AG04449 (cell line): Measurements from ENCODE around the gene CDC45.

Source experiments
- CTCF ChIA-PET: fragments of 350-600 bp; formaldehyde crosslinking; extraction: SDS; loops from one replicate; lab custom pipeline; 2021; ENCODE audit warnings: antibody characterized with exemption; lab: Yijun Ruan, JAX
- POLR2A ChIA-PET: fragments of 400-600, 350-600 bp; formaldehyde crosslinking; extraction: SDS; loops from one replicate; lab custom pipeline; 2020; ENCODE audit warnings: antibody characterized with exemption, inconsistent platforms; lab: Yijun Ruan, JAX
- DNase-seq: peaks from one replicate; pipeline ENCODE4 v3.0.0-alpha.2; 2010; ENCODE audit warnings: low read depth, low spot score
- H3K4me3 ChIP-seq: 2 replicates; pipeline ENCODE4 v1.5.1; 2011; ENCODE audit warnings: low read depth, mild to moderate bottlenecking, control low read depth, low read length
- TF ChIP-seq, protein P1 (sequence below): IDR thresholded peaks from one replicate; pipeline ENCODE4 v1.5.1; 2011; ENCODE audit warnings: mild to moderate bottlenecking, moderate library complexity, low read length, control low read depth, inconsistent platforms; ENCODE audit not compliant: insufficient read depth; ENCODE audit errors: missing control alignments

Gene CDC45

DNA sequence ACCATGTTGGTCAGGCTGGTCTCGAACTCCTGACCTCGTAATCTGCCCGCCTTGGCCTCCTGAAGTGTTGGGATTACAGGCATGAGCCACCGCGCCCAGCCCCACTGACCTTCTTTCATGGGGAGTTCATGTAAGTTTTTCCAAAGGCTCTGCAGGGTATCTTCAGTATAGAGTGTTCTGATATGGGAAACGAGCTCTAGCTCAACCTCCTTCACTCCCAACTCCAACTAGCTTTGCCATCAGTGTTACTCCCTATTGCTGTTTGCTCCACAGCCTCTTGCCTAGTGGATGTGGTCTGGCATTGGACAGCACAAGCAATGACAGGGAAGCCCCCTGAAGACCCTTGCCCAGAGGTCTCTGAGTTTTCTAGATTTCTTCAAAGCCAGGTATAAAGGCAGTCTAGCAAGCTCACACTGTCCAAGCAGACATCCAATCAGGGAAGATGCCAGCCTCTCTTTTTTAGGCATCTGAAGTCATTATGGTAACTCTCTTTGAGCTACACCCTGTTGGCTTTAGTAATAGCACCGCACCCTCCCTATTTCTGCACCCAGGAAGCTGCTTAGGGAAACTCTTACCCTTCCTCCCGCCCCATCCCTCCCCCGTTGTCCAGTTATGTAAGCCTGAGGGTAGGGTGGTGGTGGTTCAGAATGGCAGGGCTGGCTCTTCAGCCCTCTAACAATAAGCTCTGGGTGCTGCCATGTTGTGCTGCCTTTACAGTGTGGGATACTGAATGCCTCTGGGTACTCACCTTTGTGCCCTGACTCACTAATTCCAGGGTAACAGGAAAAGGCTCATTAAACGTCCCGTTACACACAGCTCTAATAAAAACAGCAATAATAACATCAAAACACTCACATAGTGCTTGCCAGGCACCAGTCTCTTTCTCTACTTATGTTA is 85.9 kb downstream of the CDC45 start:
- H3K4me3 ChIP-seq: no peak overlapping the region
- TF ChIP-seq, protein P1, sequence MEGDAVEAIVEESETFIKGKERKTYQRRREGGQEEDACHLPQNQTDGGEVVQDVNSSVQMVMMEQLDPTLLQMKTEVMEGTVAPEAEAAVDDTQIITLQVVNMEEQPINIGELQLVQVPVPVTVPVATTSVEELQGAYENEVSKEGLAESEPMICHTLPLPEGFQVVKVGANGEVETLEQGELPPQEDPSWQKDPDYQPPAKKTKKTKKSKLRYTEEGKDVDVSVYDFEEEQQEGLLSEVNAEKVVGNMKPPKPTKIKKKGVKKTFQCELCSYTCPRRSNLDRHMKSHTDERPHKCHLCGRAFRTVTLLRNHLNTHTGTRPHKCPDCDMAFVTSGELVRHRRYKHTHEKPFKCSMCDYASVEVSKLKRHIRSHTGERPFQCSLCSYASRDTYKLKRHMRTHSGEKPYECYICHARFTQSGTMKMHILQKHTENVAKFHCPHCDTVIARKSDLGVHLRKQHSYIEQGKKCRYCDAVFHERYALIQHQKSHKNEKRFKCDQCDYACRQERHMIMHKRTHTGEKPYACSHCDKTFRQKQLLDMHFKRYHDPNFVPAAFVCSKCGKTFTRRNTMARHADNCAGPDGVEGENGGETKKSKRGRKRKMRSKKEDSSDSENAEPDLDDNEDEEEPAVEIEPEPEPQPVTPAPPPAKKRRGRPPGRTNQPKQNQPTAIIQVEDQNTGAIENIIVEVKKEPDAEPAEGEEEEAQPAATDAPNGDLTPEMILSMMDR: no peak
- CTCF ChIA-PET: no interaction called here
- no peak for DNase-seq
- POLR2A ChIA-PET: no interaction called here

DNA sequence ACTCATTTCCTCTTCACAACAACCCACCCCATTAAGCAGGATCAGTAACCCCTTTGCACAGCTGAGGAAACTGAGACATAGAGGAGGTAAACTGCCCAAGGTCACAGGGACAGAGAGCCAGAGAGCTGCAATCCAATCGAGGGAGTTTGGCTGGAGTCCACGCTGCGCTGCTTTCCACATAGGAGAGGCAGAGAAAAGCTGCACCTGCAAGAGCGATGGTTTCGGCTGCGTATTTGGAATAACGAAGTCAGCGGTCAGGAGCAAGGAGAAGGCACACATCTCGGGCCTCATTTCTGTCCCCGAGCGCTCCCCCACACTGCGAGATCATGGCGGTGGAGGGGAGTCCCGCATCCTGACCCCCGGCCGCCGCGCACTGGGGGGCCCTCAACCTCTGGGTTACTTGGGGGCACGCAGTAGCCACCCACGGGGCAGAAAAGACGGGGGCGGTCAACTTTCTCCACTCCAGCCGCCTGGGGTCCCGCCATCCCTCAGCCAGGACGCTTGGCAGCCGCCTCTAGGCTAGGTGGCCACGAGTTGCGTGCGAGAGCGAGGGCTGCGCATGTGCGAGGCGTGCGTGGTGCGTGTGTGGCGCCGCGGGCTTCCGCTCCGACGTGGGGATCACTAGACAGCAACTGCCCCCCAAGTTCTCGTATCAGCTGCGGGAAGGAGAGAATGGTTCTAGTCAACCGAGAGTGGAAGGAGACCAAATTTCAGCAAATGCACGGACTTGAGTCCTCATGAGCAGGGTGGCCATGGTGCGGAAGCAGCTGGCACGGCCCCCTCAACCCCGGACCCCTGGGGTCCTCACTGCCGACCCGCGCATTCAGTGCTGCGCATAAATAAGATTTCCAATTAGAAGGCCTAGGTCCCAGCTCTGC is 86.8 kb downstream of the CDC45 start:
- TF ChIP-seq, protein P1: no peak
- no peak for DNase-seq
- CTCF ChIA-PET: no interaction called here
- no peak overlapping the region for H3K4me3 ChIP-seq
- POLR2A ChIA-PET: no interaction called here

DNA sequence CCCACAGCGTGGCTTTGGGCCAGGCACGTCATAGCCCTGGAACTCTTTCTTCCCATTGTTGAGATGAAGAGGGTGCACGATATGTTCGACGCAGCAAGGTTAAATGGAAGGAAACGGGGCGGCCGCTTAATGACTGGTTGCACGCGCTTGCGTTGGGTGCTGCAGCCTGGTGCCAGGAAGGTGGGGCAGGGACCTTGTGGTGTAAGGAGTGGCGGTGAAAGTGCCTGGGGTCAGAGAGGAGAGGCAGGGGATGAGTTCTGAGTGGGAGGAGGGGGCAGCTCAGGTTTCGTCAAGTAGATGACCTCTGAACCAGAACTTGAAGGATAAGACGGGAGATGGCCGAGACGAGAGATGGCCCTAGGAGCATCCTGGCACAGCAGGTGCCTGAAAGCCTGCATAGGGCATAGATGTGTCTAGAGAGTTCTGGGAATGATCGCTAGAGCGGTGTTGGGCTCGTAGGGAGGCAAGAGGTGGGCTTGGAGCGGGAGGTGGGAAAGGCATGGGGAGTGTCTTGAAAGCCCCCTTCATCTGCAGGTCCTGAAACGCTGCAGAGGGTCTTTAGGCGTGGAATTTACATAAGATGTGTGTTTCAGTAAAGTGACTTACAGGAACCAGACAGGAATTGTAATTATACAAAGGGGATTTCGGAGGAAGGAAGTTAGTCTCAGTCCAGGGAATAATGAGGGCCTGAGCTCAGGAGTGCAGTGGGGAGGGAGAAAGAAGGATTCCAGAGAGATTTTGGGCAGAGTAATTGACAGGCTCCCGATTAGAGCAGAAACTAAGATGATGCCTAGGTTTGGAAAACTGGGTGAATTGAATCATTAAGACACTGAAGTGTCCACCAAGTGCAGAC is 87.7 kb downstream of the CDC45 start:
- H3K4me3 ChIP-seq: no peak overlapping the region
- ChIA-PET CTCF (no interaction called here), POLR2A (no interaction called here)
- no peak for DNase-seq
- TF ChIP-seq, protein P1: no peak

DNA sequence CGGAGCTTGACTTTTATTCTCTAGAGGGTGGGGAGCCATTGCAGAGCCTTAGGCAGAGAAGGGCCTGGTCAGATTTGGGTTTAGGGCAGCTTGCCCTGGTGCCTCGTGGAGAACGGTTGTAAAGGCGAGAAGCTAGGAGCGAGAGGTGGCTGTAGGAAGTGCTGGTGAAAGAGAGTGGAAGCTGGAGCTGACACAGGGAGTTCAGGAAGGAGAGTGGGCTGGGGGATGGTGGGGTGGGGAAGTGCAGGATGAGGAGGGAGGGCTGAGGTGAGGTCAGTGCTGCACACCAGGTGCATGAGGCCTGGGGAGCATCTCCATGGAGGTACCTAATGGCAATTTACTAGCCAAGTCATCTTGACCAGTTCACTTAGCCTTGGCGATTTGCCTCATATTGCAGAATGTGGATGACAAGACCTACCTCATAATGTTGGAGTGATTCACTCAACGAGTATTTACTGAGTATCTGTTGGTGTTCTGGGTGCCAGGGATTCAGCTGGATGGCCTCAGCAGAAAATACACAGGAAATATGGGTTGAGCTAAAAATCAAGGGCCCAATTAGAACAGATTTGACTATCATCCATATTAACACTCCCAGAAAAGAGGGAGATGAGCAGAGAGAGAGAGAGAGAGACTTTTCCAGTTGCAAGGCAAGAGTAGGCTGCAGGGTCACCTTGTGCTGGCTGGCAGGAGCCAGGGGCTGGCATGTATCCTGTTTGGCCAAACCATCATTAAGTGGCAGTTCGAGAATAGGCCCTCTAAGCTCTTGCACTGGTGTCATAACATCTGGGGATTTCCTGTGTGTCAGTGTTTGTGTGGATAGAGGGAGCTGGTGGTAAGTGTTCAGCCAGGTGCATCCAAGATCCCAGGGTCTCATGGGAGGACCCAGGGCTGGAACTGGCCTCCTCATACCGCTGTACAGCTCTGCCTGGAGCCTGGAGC is 88.9 kb downstream of the CDC45 start:
- POLR2A ChIA-PET: no interaction called here

DNA sequence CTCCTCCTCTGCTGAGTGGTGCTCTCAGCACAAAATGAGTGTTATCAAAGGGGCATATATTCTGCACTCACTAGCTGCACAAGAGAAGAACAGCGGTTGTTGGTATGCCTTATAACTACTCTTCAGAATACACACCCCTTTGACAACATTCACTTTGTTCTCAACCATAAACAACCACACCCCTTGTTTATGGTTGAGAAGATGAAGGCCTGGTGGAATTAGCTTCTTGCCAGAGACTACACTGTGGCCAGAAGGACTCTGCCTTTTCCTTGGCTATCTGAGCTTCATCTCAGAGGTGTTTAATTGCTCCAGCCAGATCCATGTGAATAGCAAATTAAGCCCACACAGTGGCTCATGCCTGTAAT is 89.5 kb downstream of the CDC45 start:
- TF ChIP-seq, protein P1: no peak
- ChIA-PET CTCF (interaction anchor here (1.8 to 1.9 kb wide), 2 partner anchors 14 to 61 kb away, joined by 5 to 7 read pairs; no protein-coding TSS in a partner anchor), POLR2A (no interaction called here)
- no peak for DNase-seq
- no peak overlapping the region for H3K4me3 ChIP-seq

More for the DNA sequence above, 88.9 kb downstream of the CDC45 start:
- no peak overlapping the region for H3K4me3 ChIP-seq
- CTCF ChIA-PET: interaction anchor here (1.8 to 1.9 kb wide), 2 partner anchors 13 to 61 kb away, joined by 5 to 7 read pairs; no protein-coding TSS in a partner anchor
- TF ChIP-seq, protein P1: no peak
- peak; percentile 64 for DNase-seq
